ENCODE measurements around the gene APOM. TPM values are rescaled to one million over a fixed set of nuclear protein-coding genes. Genes with fewer than 3 reads are reported as not detected.

The APOM gene
- polyA plus RNA-seq, 10 donors = 2.6 to 5.7 (median 4.2) TPM

- no peak for DNase-seq
Observed at GRCh38 chr6:31677955-31678354, 22.3 kb downstream of the APOM start.

- peak; percentile 78 to 95 (median 90) for DNase-seq
Observed at GRCh38 chr6:31680226-31681134, 24.8 kb downstream of the APOM start, which contains the start of gene LY6G5C. Gene LY6G5C, minus strand, starts transcription at chr6:31681067. Its CDS starts 694 bp downstream, at chr6:31680373.

- DNase-seq = no peak
Observed at GRCh38 chr6:31681135-31681671, 25.5 kb downstream of the APOM start.

- peak in 1 of 3 donors; percentile 33 for DNase-seq
Observed at GRCh38 chr6:31683591-31683990, 27.9 kb downstream of the APOM start.

GRCh38 chr6:31686483-31686882, 30.8 kb downstream of the APOM start:
- no peak for DNase-seq

- no peak for DNase-seq
Observed at GRCh38 chr6:31687321-31687720, 31.6 kb downstream of the APOM start.

GRCh38 chr6:31687860-31688693, 32.4 kb downstream of the APOM start:
- DNase-seq = no peak

GRCh38 chr6:31689249-31690110, 33.8 kb downstream of the APOM start:
- no peak for DNase-seq

- DNase-seq = no peak
Observed at GRCh38 chr6:31690231-31691077, 34.8 kb downstream of the APOM start.

GRCh38 chr6:31691078-31691463, 35.4 kb downstream of the APOM start:
- DNase-seq = no peak

- DNase-seq = no peak
Observed at GRCh38 chr6:31691564-31692108, 35.9 kb downstream of the APOM start.

GRCh38 chr6:31692353-31692752, 36.7 kb downstream of the APOM start:
- DNase-seq = no peak

GRCh38 chr6:31692886-31693285, 37.2 kb downstream of the APOM start:
- no peak for DNase-seq

GRCh38 chr6:31693535-31693934, 37.8 kb downstream of the APOM start:
- DNase-seq = no peak

GRCh38 chr6:31697555-31697954, 41.9 kb downstream of the APOM start:
- DNase-seq = no peak

- DNase-seq = no peak
Observed at GRCh38 chr6:31700740-31701401, 45.2 kb downstream of the APOM start.

GRCh38 chr6:31701666-31702404, 46.1 kb downstream of the APOM start:
- DNase-seq = peak; percentile 62 to 78 (median 74)

GRCh38 chr6:31702405-31702818, 46.7 kb downstream of the APOM start:
- DNase-seq = no peak

Data from muscle of back (tissue), 11 donors.